Myocyte (in vitro differentiated cells): Measurements from ENCODE around the gene RPE65. TPM values are rescaled to one million over a fixed set of nuclear protein-coding genes. Genes with fewer than 3 reads are reported as not detected.
"Not testable (repeated sequence)": the region's sequence is repeated elsewhere in the genome, so short reads cannot be mapped to it uniquely, and the experiment has no call there.

ENCODE experiments used
- DNase-seq: peaks from one replicate; pipeline ENCODE4 v3.0.0-alpha.2; 2012; ENCODE audit warnings: low read depth
- total RNA-seq: library from RNA; depleted of rRNA; stranded (reverse); fragments of >200 nt; gene quantifications from 2 replicates; pipeline ENCODE4 v1.2.3, GENCODE V29; 2014

The RPE65 gene
- total RNA-seq, 1 donor from 2014 or later: 0.80 TPM

GRCh38 chr1:68453060-68453670 lies 3.4 kb upstream of the RPE65 start:
- no peak for DNase-seq

GRCh38 chr1:68448365-68448764 lies 1.4 kb downstream of the RPE65 start:
- no peak for DNase-seq

GRCh38 chr1:68445709-68446108 lies 4.0 kb downstream of the RPE65 start:
- no peak for DNase-seq

- peak; percentile 67 for DNase-seq
Measured at GRCh38 chr1:68442822-68443556, 6.8 kb downstream of the RPE65 start.

GRCh38 chr1:68442006-68442405 lies 7.7 kb downstream of the RPE65 start:
- peak; percentile 6 for DNase-seq

- DNase-seq: no peak
Measured at GRCh38 chr1:68438310-68438709, 11.4 kb downstream of the RPE65 start.

GRCh38 chr1:68433395-68433794 lies 16.4 kb downstream of the RPE65 start:
- DNase-seq: no peak

- DNase-seq: no peak
Measured at GRCh38 chr1:68431076-68431475, 18.7 kb downstream of the RPE65 start.

GRCh38 chr1:68429233-68429808 lies 20.4 kb downstream of the RPE65 start:
- DNase-seq: no peak

- no peak for DNase-seq
Measured at GRCh38 chr1:68426594-68426993, 23.2 kb downstream of the RPE65 start.

- no peak for DNase-seq
Measured at GRCh38 chr1:68421350-68421749, 28.4 kb downstream of the RPE65 start.

- DNase-seq: no peak
Measured at GRCh38 chr1:68409426-68409825, 40.3 kb downstream of the RPE65 start.

GRCh38 chr1:68401506-68401905 lies 48.2 kb downstream of the RPE65 start:
- no peak for DNase-seq

- not testable (repeated sequence) for DNase-seq
Measured at GRCh38 chr1:68395575-68395974, 54.2 kb downstream of the RPE65 start.

- DNase-seq: not testable (repeated sequence)
Measured at GRCh38 chr1:68392474-68392873, 57.3 kb downstream of the RPE65 start.

- not testable (repeated sequence) for DNase-seq
Measured at GRCh38 chr1:68385798-68386524, 63.8 kb downstream of the RPE65 start.

GRCh38 chr1:68384872-68385411 lies 64.8 kb downstream of the RPE65 start:
- peak; percentile 34 for DNase-seq

- peak; percentile 97 for DNase-seq
Measured at GRCh38 chr1:68384321-68384813, 65.4 kb downstream of the RPE65 start.

GRCh38 chr1:68383092-68383491 lies 66.7 kb downstream of the RPE65 start:
- DNase-seq: no peak

GRCh38 chr1:68379085-68379478 lies 70.7 kb downstream of the RPE65 start:
- no peak for DNase-seq
